Keratinocyte (primary cell): Measurements from ENCODE around the gene BAZ1B. TPM values are rescaled to one million over a fixed set of nuclear protein-coding genes. Genes with fewer than 3 reads are reported as not detected.
A peak's percentile ranks its signal among the peaks of the same experiment; 100 is the strongest.

Experiments
- DNase-seq: peaks from one replicate; pipeline ENCODE4 v3.0.0-alpha.2; 2011; ENCODE audit warnings: low read depth, missing footprints, low spot score
- FAIRE-seq: peaks from 2 replicates; lab custom pipeline; 2011; peaks lifted over from hg19 to GRCh38; lab: Jason Lieb, UNC
- H2AFZ ChIP-seq: 2 replicates; pipeline ENCODE4 v1.6.0; 2012; ENCODE audit warnings: low read length, control low read depth, inconsistent platforms; ENCODE audit not compliant: control insufficient read depth
- H3K27ac ChIP-seq: 2 replicates; pipeline ENCODE4 v1.5.1; 2011; ENCODE audit warnings: low read length; ENCODE audit not compliant: control insufficient read depth, insufficient read depth
- H3K27me3 ChIP-seq: 3 replicates; pipeline ENCODE4 v1.6.0; 2011; ENCODE audit warnings: low read length; ENCODE audit not compliant: control insufficient read depth, insufficient read depth; ENCODE audit errors: extremely low read depth
- H3K36me3 ChIP-seq, 2 experiments: 2 replicates in 1 of 2; 3 replicates in 1 of 2; pipeline ENCODE4 v1.5.1; 2011; ENCODE audit warnings: low read length in 2 of 2, mild to moderate bottlenecking in 1 of 2; ENCODE audit not compliant: control insufficient read depth in 2 of 2, insufficient read depth in 2 of 2; ENCODE audit errors: extremely low read depth in 1 of 2
- H3K4me1 ChIP-seq: 3 replicates; pipeline ENCODE4 v1.5.1; 2011; ENCODE audit warnings: low read length; ENCODE audit not compliant: control insufficient read depth, insufficient read depth; ENCODE audit errors: extremely low read depth
- H3K4me2 ChIP-seq: 3 replicates; pipeline ENCODE4 v1.6.0; 2011; ENCODE audit warnings: low read depth, low read length; ENCODE audit not compliant: control insufficient read depth, insufficient read depth; ENCODE audit errors: extremely low read depth
- H3K4me3 ChIP-seq, 3 experiments: fragments of 200-600 bp in 1 of 3; sonication (generic) in 1 of 3; 2 replicates in 2 of 3; 3 replicates in 1 of 3; pipeline ENCODE4 v1.5.1; 2011 to 2016; ENCODE audit warnings: low read length in 3 of 3, mild to moderate bottlenecking in 3 of 3, control low read depth in 2 of 3, inconsistent platforms in 1 of 3, low read depth in 1 of 3, mixed read lengths in 1 of 3, mixed run types in 1 of 3, moderate library complexity in 1 of 3; ENCODE audit not compliant: control insufficient read depth in 2 of 3, insufficient read depth in 2 of 3; ENCODE audit errors: extremely low read depth in 1 of 3
- H3K79me2 ChIP-seq: 2 replicates; pipeline ENCODE4 v1.6.0; 2012; ENCODE audit warnings: low read length; ENCODE audit not compliant: control insufficient read depth, insufficient read depth
- H3K9ac ChIP-seq: 3 replicates; pipeline ENCODE4 v1.6.0; 2011; ENCODE audit warnings: low read length; ENCODE audit not compliant: control insufficient read depth, insufficient read depth; ENCODE audit errors: extremely low read depth
- H3K9me1 ChIP-seq: 3 replicates; pipeline ENCODE4 v1.6.0; 2011; ENCODE audit warnings: low read length; ENCODE audit not compliant: control insufficient read depth, insufficient read depth; ENCODE audit errors: extremely low read depth
- H3K9me3 ChIP-seq: 2 replicates; pipeline ENCODE4 v1.5.1; 2012; ENCODE audit warnings: low read depth, low read length; ENCODE audit not compliant: control insufficient read depth
- H4K20me1 ChIP-seq: 3 replicates; pipeline ENCODE4 v1.6.0; 2011; ENCODE audit warnings: low read length; ENCODE audit not compliant: control insufficient read depth, insufficient read depth; ENCODE audit errors: extremely low read depth
- CTCF ChIP-seq, 3 experiments: IDR thresholded peaks in 1 of 3; conservative IDR thresholded peaks in 1 of 3; optimal IDR thresholded peaks in 1 of 3; 2 replicates in 2 of 3; 3 replicates in 1 of 3; pipeline versions ENCODE3 to v1.5.1; 2011; ENCODE audit warnings: low read length in 3 of 3, mild to moderate bottlenecking in 3 of 3, moderate library complexity in 2 of 3, control low read depth in 1 of 3, inconsistent platforms in 1 of 3; ENCODE audit not compliant: insufficient read depth in 2 of 3; ENCODE audit errors: extremely low read depth in 1 of 3
- EZH2 ChIP-seq: IDR thresholded peaks from one replicate; pipeline ENCODE4 v1.6.1; 2012; ENCODE audit warnings: inconsistent platforms, mild to moderate bottlenecking, low read length, moderate library complexity
- dilution Hi-C: fragments of 300-500 bp; cut with MboI; formaldehyde crosslinking; loops from one replicate; pipeline ENCODE4 v1.7.0; 2020; ENCODE audit warnings: low sequenced_read_pairs; ENCODE audit not compliant: extremely low pct_ligation_motif_present
- polyA plus RNA-seq, 5 experiments: library from polyadenylated mRNA; depleted of rRNA in 3 of 5; stranded (reverse) in 3 of 5; stranded (forward) in 1 of 5; unstranded in 1 of 5; fragments of >200 nt; gene quantifications; 1 replicate in 1 of 5; 2 replicates in 3 of 5; 3 replicates in 1 of 5; pipeline versions ENCODE4 v1.2.1 to v1.2.3, GENCODE V29; 2011 to 2012; ENCODE audit warnings: missing spikeins in 2 of 5, low read depth in 1 of 5, low replicate concordance in 1 of 5

Gene BAZ1B
- polyA plus RNA-seq, 1 donor (not counting 4 experiments of a cell fraction or from before 2014, with no cell fraction given): 24.3 TPM

GRCh38 chr7:73434701-73435069 lies 87.4 kb downstream of the BAZ1B start:
- Histone ChIP-seq H3K36me3 (peaks cover 0 to 3% of the 10 kb centered on the region in 2 experiments), H4K20me1 (no peaks in the 10 kb centered on the region), H3K9me1 (no peaks in the 10 kb centered on the region), H3K79me2 (no peaks in the 10 kb centered on the region), H3K4me3 (no peak overlapping the region), H3K9ac (no peak overlapping the region), H2AFZ (no peak overlapping the region), H3K4me1 (no peaks in the 10 kb centered on the region), H3K27me3 (peaks cover 4% of the 10 kb centered on the region), H3K4me2 (no peak overlapping the region), H3K27ac (no peak overlapping the region), H3K9me3 (no peaks in the 10 kb centered on the region)
- no peak for FAIRE-seq
- DNase-seq: no peak
- dilution Hi-C loops: no loop called here
- no peak for TF ChIP-seq EZH2

- no peak overlapping the region for H3K27ac ChIP-seq
- H3K79me2 ChIP-seq: no peaks in the 10 kb centered on the region
- peak overlapping the region; percentile 73 for H3K9ac ChIP-seq
- H3K4me1 ChIP-seq: no peaks in the 10 kb centered on the region
- no peak for FAIRE-seq
- no peaks in the 10 kb centered on the region for H3K36me3 ChIP-seq
- DNase-seq: no peak
- peak overlapping the region; percentile 82 for H3K4me2 ChIP-seq
- H3K27me3 ChIP-seq: peaks cover 4% of the 10 kb centered on the region
- H3K9me1 ChIP-seq: no peaks in the 10 kb centered on the region
- no peaks in the 10 kb centered on the region for H3K9me3 ChIP-seq
- H2AFZ ChIP-seq: no peak overlapping the region
- dilution Hi-C loops: no loop called here
- peak overlapping the region in 2 of 3 experiments; percentile 57 to 63 for H3K4me3 ChIP-seq
- no peaks in the 10 kb centered on the region for H4K20me1 ChIP-seq
- TF ChIP-seq EZH2: no peak
- no peak for TF ChIP-seq CTCF (optimal IDR thresholded peaks at IDR 0.05 in 1 of 3, IDR thresholded peaks at IDR 0.05 in 1 of 3, conservative IDR thresholded peaks at IDR 0.05 in 1 of 3; ENCODE audit: extremely low read depth in 1 of 3, insufficient read depth in 2 of 3, low read length in 3 of 3)
These were observed 88.0 kb downstream of the BAZ1B start for GRCh38 chr7:73433924-73434700.
